ENCODE data around the gene SCTR. TPM values are rescaled to one million over a fixed set of nuclear protein-coding genes. Genes with fewer than 3 reads are reported as not detected.

Gene SCTR
- total RNA-seq, 4 donors from 2014 or later = not detected

DNA sequence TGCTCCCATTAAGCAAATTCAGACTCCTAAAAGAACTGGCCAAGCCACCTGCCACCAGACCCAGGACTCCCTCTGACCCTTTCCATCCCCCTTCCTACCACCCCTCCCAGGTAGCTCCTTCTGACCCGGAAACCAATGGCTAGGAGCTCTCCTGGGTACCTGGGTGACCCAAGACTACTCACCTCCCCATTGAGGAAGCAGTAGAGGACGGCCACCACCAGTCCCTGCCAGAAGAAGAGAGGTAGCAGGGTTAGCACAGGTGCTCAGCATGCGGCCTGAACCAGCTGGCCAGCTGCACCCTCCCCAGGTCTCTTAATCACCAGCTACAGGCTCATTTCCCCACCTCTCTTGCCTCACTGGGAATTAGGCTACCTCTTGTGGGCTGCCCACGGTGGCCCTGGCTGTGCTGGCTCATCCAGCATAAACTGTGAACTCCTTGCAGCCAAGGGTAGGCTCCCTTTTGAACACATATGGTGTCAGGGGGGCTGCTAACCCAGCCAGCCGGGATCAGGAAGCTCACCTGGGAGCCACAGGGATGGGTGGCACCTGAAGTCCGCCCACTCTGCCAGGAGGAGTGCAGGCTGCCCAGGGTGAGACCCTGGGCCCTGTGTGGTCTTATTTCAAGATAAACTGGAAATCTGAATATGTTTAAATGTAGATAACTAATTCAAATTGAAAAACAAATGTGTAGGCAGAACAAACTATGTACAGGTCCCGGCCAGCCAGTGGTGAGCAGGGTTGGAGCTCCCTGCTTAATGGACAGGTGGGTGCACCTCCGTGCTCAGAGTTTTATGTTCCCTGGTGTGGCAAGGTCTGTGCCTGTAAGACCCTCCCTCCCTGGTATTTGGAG, 82.7 kb downstream of the SCTR start:
- TF ChIP-seq CTCF (IDR thresholded peaks at IDR 0.05; ENCODE audit: low read depth) = no peak

DNA sequence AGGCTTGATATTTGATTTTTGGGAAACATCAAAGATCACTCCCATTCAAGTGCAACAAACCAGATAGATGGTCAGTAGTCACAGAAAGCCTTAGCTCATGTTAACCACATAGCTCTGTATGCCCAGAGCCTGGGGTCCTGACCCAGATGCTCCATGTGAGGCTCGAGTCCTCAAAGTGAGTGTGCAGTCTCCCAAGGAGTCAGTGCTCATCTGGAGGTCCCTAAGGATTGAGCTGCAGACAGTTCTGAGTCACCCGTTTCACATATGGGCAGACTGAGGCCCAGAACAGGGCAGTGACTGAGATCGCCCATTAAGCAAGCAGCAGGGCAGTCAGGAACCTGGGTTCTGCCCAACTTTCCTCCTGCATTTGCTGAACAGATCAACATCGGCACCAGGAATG, 83.4 kb downstream of the SCTR start:
- TF ChIP-seq CTCF (IDR thresholded peaks at IDR 0.05; ENCODE audit: low read depth) = no peak

DNA sequence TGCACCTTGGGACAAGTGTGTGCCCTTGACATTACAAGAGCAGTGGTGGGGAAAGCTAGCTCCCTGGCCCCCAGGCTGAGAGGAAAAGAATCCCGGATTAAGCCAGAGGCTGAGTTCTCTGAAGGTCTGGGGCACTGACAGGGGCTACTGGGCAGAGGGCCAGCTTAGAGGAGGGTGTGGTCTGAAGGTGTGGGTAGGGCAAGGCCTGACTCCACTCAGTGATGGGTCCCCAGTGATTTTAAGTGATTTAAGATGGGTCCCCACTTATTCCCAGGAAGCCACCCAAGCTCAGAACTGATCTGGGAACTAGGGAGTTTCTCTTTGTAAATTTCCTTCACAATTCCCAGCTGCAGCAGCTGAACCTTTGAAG, 83.8 kb downstream of the SCTR start:
- TF ChIP-seq CTCF (IDR thresholded peaks at IDR 0.05; ENCODE audit: low read depth) = no peak

DNA sequence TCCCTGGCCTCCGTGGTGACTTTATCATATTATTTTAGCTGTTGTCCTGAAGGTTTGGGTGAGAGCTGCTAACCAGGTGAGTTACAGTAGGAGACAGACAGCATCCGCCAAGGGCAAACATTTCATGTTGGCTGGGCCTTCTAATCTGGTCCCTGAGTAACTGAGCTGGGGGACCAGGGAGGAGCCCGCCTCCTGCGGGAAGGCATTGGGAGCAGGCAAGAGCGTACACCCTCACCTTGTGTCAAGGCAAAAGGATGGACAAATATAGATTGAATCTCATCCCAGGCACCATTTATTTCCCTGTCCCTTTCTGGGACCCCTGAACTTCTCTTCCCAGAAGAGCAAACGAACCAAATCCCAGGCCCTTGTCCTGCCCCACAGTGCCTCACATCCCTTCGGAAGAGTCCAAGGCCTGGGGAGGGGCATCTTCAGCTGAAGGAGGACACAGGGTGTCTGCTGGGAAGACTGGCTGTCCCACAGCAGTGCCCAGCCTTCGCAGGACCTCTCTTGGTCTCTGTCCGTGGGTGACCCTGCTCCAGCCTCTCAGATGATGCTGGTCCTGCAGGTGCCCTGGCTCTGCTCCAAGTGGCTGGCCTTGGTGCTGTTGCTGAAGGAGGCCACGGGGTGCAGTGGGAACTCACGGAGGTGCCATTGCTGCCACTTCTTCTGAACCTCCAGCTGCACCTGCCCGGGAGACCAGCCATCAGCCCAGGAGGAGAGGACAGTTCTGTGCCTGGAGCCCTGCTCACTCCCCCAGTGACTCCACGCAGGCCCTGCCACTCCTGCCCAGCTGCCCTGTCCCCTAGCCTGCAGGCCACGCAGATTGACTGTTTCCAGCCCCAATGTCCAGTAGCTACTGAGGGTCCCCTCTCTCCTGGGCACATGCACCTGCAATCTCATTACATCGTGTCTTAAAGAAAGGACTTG, 84.4 kb downstream of the SCTR start:
- no peak for TF ChIP-seq CTCF (IDR thresholded peaks at IDR 0.05; ENCODE audit: low read depth)

GRCh38 chr2:119438726-119439284, 85.5 kb downstream of the SCTR start:
- no peak for TF ChIP-seq CTCF (IDR thresholded peaks at IDR 0.05; ENCODE audit: low read depth)

DNA sequence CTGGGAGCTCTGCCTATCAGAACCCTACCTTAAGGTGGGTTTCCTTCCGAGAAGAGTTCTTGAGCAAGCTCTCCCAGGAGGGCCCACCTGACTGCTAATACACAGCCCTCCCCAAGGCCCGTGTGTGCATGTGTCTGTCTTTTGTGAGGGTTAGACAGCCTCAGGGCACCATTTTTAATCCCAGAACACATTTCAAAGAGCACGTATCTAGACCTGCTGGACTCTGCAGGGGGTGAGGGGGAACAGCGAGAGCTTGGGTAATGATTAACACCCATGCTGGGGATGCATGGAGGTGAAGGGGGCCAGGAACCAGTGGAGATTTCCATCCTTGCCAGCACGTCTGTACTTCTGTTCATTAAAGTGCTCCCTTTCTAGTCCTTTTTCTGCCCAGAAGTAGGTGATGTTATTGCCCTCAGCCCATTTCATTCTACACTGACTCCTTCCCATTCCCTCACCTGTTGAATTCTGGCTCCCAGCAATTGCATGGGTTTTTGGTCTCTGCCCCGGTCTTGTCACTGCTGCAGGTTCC, 86.1 kb downstream of the SCTR start:
- no peak for TF ChIP-seq CTCF (IDR thresholded peaks at IDR 0.05; ENCODE audit: low read depth)

All from subcutaneous adipose tissue (tissue), 4 donors.